BJ (cell line): ENCODE data around the gene MAGI1. TPM values are rescaled to one million over a fixed set of nuclear protein-coding genes. Genes with fewer than 3 reads are reported as not detected.

Source experiments
- CTCF ChIA-PET: fragments of 350-600 bp; formaldehyde crosslinking; extraction: SDS; loops from one replicate; lab custom pipeline; 2021; ENCODE audit warnings: antibody characterized with exemption, inconsistent platforms; lab: Yijun Ruan, JAX
- POLR2A ChIA-PET: fragments of 300-600 bp; sonication (Branson Sonifier 250); formaldehyde crosslinking; extraction: SDS; loops from one replicate; lab custom pipeline; 2021; ENCODE audit warnings: antibody characterized with exemption; lab: Charles Lee
- DNase-seq: peaks from one replicate; pipeline ENCODE4 v3.0.0-alpha.2; 2011; ENCODE audit warnings: low read depth
- H3K27me3 ChIP-seq: 2 replicates; pipeline ENCODE4 v1.6.0; 2011; ENCODE audit warnings: low read length; ENCODE audit not compliant: control insufficient read depth, insufficient read depth
- H3K36me3 ChIP-seq: 2 replicates; pipeline ENCODE4 v1.5.1; 2011; ENCODE audit warnings: low read length; ENCODE audit not compliant: control insufficient read depth, insufficient read depth
- H3K4me3 ChIP-seq: 2 replicates; pipeline ENCODE4 v1.5.1; 2011; ENCODE audit warnings: low read depth, mild to moderate bottlenecking, control low read depth, low read length
- polyA plus RNA-seq: library from polyadenylated mRNA; depleted of rRNA; stranded (reverse); fragments of >200 nt; gene quantifications from 2 replicates; pipeline ENCODE4 v1.2.3, GENCODE V29; 2011
- TF ChIP-seq, protein P1 (sequence below): IDR thresholded peaks from 2 replicates; pipeline ENCODE4 v1.5.1; 2011; ENCODE audit warnings: low read depth, mild to moderate bottlenecking, control low read depth, inconsistent platforms, low read length, moderate library complexity; ENCODE audit not compliant: insufficient read depth

Gene MAGI1
- polyA plus RNA-seq, 1 experiment, result 14.4 TPM

DNA sequence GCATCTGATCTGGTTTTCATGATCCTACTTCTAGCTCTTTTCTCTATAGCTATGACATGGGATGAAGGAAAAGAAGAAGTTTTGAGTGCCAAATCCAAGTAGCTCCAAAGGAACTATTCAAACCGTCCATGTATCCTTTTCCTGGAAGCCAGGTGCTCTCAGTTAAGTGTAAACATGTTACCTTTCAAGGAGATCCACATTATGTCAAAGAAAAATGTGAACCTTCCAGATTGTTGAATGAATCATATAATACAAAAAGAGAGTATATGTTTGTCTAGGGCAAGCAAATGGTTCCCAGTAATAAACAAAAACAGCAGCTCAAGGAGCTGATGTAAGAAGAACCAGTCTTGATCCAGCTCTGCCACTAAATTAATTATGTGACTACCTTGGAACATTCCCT is 534.9 kb downstream of the MAGI1 start:
- Histone ChIP-seq H3K27me3 (no peaks in the 10 kb centered on the region), H3K36me3 (no peaks in the 10 kb centered on the region), H3K4me3 (no peak overlapping the region)
- no peak for DNase-seq
- TF ChIP-seq, protein P1, sequence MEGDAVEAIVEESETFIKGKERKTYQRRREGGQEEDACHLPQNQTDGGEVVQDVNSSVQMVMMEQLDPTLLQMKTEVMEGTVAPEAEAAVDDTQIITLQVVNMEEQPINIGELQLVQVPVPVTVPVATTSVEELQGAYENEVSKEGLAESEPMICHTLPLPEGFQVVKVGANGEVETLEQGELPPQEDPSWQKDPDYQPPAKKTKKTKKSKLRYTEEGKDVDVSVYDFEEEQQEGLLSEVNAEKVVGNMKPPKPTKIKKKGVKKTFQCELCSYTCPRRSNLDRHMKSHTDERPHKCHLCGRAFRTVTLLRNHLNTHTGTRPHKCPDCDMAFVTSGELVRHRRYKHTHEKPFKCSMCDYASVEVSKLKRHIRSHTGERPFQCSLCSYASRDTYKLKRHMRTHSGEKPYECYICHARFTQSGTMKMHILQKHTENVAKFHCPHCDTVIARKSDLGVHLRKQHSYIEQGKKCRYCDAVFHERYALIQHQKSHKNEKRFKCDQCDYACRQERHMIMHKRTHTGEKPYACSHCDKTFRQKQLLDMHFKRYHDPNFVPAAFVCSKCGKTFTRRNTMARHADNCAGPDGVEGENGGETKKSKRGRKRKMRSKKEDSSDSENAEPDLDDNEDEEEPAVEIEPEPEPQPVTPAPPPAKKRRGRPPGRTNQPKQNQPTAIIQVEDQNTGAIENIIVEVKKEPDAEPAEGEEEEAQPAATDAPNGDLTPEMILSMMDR, result no peak
- ChIA-PET POLR2A (no interaction called here), CTCF (no interaction called here)

DNA sequence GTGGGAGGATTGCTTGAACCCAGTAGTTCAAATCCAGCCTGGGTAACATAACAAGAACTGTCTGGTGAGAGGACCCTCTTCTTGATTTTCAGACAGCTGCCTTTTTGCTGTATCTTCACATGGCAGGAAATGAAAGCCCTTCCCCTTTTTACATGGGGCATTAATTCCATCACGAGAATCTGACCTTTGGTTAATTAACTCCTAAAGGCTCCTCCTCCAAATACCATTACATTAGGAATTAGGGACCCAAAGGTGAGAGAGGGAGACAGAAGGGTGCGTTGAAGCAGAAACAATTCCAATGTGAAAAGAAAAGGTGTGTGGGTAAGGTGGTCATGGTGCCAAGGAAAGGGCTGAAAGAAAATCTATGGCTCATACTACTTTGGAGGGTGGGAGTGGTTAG is 536.2 kb downstream of the MAGI1 start:
- Histone ChIP-seq H3K36me3 (no peaks in the 10 kb centered on the region), H3K27me3 (no peaks in the 10 kb centered on the region), H3K4me3 (no peak overlapping the region)
- TF ChIP-seq, protein P1, result no peak
- POLR2A ChIA-PET, result no interaction called here
- no peak for DNase-seq
- CTCF ChIA-PET, result no interaction called here

DNA sequence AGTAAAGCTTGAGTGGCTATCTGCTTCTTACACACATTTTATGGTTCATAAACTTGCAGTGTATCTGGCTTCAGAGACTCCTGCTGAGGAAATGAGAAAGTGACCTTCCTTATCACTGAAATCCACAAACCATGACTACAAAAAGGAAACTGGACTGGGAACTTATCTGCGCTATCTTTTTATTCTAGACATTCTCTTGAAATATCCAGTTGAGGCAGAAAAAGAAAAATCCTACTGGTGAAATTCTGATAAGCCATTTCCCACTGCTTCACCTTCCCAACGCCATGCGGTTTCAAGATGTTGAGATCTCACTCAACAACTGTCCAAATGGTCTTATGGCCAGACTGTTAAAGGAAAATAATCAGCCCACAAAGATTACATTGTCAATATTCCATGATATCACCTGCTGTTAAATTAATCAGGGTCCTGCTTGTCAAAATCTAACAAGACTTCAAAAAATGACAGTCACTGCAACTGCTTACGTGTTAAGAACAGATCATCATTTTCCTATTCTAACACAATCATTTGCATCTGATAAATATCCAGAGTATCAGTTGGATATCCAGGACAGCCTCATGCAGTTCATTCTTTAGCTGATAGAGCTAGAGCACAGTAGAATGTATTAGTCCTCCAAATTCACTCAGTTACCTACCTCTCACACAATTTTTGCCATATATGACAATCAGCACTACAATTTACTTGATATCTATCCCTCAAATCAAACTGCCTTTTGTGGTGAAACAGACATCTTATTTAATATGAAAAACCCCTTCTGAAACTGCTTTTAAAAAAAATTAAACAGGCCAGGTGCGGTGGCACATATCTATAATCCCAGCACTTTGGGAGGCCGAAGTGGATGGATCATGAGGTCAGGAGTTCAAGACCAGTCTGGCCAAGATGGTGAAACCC is 538.1 kb downstream of the MAGI1 start:
- TF ChIP-seq, protein P1, result no peak
- POLR2A ChIA-PET, result no interaction called here
- Histone ChIP-seq H3K36me3 (no peaks in the 10 kb centered on the region), H3K27me3 (no peaks in the 10 kb centered on the region), H3K4me3 (no peak overlapping the region)
- no peak for DNase-seq
- CTCF ChIA-PET, result interaction anchor here (0.5 kb wide), 1 partner anchor 212 kb away, joined by 3 read pairs; no protein-coding TSS in a partner anchor

DNA sequence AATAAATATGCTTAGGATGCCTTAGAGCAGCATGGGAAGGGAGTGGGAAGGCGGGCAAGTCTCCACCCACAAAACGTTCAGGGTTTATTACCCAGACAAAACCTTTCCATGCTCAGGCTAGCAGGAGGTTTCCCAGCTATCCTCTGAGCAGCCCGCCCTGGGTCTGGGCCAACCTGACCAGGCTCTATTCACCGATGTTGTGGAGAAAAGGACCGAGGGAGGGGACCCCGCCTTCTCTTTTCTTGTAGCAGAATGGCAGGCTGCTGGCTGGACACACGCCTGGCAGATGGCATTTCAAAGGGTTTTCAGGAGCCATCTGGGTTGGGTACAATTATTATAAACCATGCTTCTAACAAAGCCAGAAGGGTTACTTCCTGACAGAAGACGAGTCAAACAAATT is 540.9 kb downstream of the MAGI1 start:
- ChIA-PET POLR2A (no interaction called here), CTCF (no interaction called here)
- TF ChIP-seq, protein P1, result no peak
- H3K4me3 ChIP-seq, result no peak overlapping the region
- no peaks in the 10 kb centered on the region for H3K36me3 ChIP-seq
- no peaks in the 10 kb centered on the region for H3K27me3 ChIP-seq
- DNase-seq, result no peak

DNA sequence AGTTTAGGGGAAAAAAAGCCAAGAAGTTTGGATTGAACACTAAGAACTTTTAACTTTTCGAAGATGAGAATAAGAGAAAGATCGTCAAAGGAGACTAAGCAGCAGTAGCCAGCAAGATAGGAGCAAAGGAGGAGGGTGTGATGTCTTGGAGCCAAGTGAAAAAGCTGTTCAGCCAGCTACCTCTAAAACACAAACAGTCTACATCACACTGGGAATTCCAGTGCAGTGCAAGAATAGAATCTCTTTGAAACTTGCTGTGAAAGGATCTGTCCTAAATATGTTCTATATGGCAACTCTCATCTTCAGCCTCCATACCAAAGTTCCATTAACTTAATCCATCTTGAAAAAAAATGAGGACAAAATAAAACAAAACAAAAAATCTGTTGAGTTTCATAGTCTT is 541.5 kb downstream of the MAGI1 start:
- no peak for DNase-seq
- TF ChIP-seq, protein P1, result no peak
- POLR2A ChIA-PET, result no interaction called here
- Histone ChIP-seq H3K4me3 (no peak overlapping the region), H3K36me3 (no peaks in the 10 kb centered on the region), H3K27me3 (no peaks in the 10 kb centered on the region)
- CTCF ChIA-PET, result no interaction called here
